Muscle of leg (tissue), 11 donors: Measurements from ENCODE around the gene ARID5A. TPM values are rescaled to one million over a fixed set of nuclear protein-coding genes. Genes with fewer than 3 reads are reported as not detected.

Source experiments
- DNase-seq: peaks from one replicate; pipeline ENCODE4 v3.0.0; 2013
- H3K27ac ChIP-seq: one replicate; pipeline ENCODE4 v1.5.1; 2013; ENCODE audit warnings: mild to moderate bottlenecking, low read length, control low read depth
- H3K27me3 ChIP-seq: one replicate; pipeline ENCODE4 v1.6.1; 2013; ENCODE audit warnings: low read length; ENCODE audit not compliant: control insufficient read depth, insufficient read depth
- H3K36me3 ChIP-seq: one replicate; pipeline ENCODE4 v1.6.1; 2013; ENCODE audit warnings: low read length; ENCODE audit not compliant: control insufficient read depth, insufficient read depth
- H3K4me1 ChIP-seq: one replicate; pipeline ENCODE4 v1.6.1; 2013; ENCODE audit warnings: low read length; ENCODE audit not compliant: control insufficient read depth, insufficient read depth
- H3K4me3 ChIP-seq: one replicate; pipeline ENCODE4 v1.5.1; 2013; ENCODE audit warnings: low read length, control low read depth
- H3K9me3 ChIP-seq: replicated peaks from 2 replicates; pipeline ENCODE4 v1.6.1; 2013; ENCODE audit warnings: low read depth, low read length; ENCODE audit not compliant: control insufficient read depth
- WGBS: methylation state at CpG from one replicate; pipeline ENCODE4 v1.1.5; 2013; ENCODE audit warnings: missing lambda C conversion rate; ENCODE audit not compliant: insufficient coverage; 5-methylcytosine and 5-hydroxymethylcytosine counted together
- polyA plus RNA-seq, 8 donors: library from polyadenylated mRNA; unstranded; fragments of 120-200 nt; gene quantifications; one replicate each; pipeline versions ENCODE4 v1.2.1 to v1.2.3, GENCODE V29; 2013; ENCODE audit warnings: inconsistent platforms in 1 of 8, low replicate concordance in 1 of 8; ENCODE audit not compliant: insufficient read length in 8 of 8, insufficient read depth in 1 of 8
- total RNA-seq: library from RNA; stranded (reverse); fragments of 120-200 nt; gene quantifications from one replicate; pipeline ENCODE4 v1.2.4, GENCODE V29; 2013

Gene ARID5A
- total and polyA plus RNA-seq, 9 donors, result 10.8 to 26.7 (median 22.6) TPM

GRCh38 chr2:96540136-96540535, 3.6 kb downstream of the ARID5A start:
- Histone ChIP-seq H3K9me3 (no peaks in the 10 kb centered on the region), H3K27ac (no peak overlapping the region), H3K27me3 (peaks cover 26% of the 10 kb centered on the region), H3K4me1 (peaks cover 44% of the 10 kb centered on the region), H3K36me3 (peaks cover 8% of the 10 kb centered on the region), H3K4me3 (no peak overlapping the region)
- 0% methylated on average over 1 of the region's 5 CpGs for WGBS
- DNase-seq, result no peak

DNA sequence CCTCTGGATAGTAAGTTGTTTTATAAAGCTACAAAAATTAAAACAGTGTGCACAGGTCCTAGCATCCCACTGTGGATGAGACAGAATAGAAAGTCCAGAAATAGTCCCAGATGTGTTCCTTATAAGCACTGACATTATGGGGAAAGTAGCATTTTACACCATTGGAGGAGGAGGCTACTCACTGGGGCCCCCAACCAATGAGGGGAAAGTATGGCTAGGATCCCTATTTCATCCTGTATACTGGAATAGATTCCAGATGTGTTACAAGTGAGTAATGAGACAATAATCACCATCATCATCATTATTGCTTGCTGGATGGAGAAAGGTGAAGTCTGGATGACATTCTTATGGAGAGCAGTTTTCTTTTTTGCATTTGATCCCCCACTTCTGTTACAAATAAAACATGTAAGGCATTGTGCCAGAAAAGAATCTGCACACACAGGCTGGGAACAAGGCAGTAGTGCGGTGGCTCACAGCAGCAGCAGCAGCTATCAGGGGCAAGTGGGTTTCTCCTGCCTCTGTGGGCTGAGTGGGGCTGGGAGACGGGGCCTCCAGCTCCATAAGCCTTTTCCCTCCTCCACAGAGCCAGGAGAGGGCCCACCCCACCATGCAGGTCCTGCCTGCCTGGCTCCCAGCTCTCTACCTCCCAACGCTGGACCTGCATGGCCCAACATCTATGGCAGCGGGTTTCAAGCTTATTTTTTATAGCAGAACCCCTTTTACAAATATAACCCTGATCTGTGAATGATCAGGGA, 5.0 kb downstream of the ARID5A start:
- 67% methylated on average over 1 of the region's 4 CpGs for WGBS
- H3K9me3 ChIP-seq, result no peaks in the 10 kb centered on the region
- H3K36me3 ChIP-seq, result peaks cover 13% of the 10 kb centered on the region
- peaks cover 26% of the 10 kb centered on the region for H3K27me3 ChIP-seq
- no peak overlapping the region for H3K4me3 ChIP-seq
- DNase-seq, result peak; percentile 68
- peaks cover 31% of the 10 kb centered on the region for H3K4me1 ChIP-seq
- no peak overlapping the region for H3K27ac ChIP-seq

- Histone ChIP-seq H3K27ac (no peak overlapping the region), H3K27me3 (peaks cover 23% of the 10 kb centered on the region), H3K36me3 (peaks cover 17% of the 10 kb centered on the region), H3K9me3 (no peaks in the 10 kb centered on the region), H3K4me1 (peaks cover 28% of the 10 kb centered on the region), H3K4me3 (no peak overlapping the region)
- 68% methylated on average over 7 of the region's 8 CpGs for WGBS
- DNase-seq, result no peak
Observed at GRCh38 chr2:96542357-96542977, 5.9 kb downstream of the ARID5A start.

DNA sequence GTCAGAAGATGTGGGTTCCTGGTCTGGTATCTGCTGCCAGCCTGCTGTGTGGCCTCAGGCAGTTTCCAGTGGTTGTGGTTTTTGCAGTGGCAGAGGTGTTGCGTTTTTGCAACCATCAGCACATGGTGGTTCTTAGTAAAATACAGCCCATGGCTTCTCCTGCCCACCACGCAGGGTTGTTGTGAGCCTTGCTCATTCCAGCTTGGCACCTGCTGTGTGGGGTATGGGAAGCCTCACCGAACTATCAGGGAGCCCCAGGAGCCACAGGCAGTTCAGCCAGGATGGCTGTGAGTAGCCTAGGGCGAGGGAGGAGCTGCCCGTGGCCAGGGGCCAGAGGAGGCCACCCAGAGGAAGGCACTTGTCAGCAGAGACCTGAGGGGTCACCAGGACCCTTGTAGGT, 9.8 kb downstream of the ARID5A start:
- 91% methylated on average over 4 of the region's 5 CpGs for WGBS
- no peaks in the 10 kb centered on the region for H3K27me3 ChIP-seq
- H3K4me3 ChIP-seq, result no peak overlapping the region
- no peak overlapping the region for H3K27ac ChIP-seq
- H3K4me1 ChIP-seq, result no peaks in the 10 kb centered on the region
- DNase-seq, result no peak
- peaks cover 46% of the 10 kb centered on the region for H3K36me3 ChIP-seq
- no peaks in the 10 kb centered on the region for H3K9me3 ChIP-seq

GRCh38 chr2:96546797-96547196, 10.2 kb downstream of the ARID5A start:
- Histone ChIP-seq H3K36me3 (peaks cover 51% of the 10 kb centered on the region), H3K4me1 (no peaks in the 10 kb centered on the region)
- WGBS, result 40% methylated on average over 1 of the region's 8 CpGs

DNA sequence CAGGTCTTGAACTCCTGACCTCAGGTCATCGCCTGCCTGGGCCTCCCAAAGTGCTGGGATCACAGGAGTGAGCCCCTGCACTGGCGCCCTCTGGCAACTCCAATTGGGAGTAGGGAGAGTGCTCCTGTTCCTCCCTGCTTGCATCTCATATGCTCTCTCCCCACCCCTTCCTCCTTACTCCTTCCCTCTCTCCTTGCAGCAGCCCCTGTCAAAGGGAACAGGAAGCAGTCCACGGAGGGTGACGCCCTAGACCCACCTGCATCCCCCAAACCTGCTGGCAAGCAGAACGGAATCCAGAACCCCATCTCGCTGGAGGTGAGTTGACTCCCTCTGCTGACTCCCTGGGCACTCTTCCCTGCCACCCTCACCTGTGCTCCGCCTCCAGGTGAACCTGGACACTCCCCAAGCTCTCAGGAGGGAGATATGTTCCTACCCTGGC, 10.7 kb downstream of the ARID5A start:
- Histone ChIP-seq H3K27me3 (no peaks in the 10 kb centered on the region), H3K27ac (no peak overlapping the region), H3K36me3 (peaks cover 55% of the 10 kb centered on the region), H3K4me3 (no peak overlapping the region), H3K9me3 (no peaks in the 10 kb centered on the region), H3K4me1 (no peaks in the 10 kb centered on the region)
- WGBS, result 72% methylated on average over 4 of the region's 7 CpGs
- DNase-seq, result no peak

More at GRCh38 chr2:96546797-96547196, 10.2 kb downstream of the ARID5A start:
- no peak for DNase-seq
- Histone ChIP-seq H3K4me3 (no peak overlapping the region), H3K27ac (no peak overlapping the region), H3K9me3 (no peaks in the 10 kb centered on the region), H3K27me3 (no peaks in the 10 kb centered on the region)

DNA sequence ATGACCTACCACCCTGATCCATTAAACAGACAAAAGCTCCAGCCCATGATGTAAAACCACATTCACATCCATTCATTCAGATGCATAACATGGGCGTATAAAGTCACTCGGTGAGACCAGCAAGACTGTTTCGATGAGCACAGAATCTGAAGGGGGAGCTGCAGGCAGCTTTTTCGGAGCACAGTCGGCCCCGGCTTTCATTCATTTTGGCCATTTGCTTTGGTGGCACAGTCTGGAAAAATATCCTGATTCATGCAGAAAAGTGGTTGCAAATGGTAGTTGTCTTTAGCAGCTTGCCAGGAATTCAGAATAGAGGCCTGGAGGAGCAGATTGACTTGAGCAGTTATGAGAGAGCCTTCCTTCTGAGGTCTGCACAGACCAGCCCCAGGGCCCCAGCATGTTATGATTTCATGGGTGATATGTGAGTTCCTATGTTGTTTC, 11.2 kb downstream of the ARID5A start:
- peaks cover 58% of the 10 kb centered on the region for H3K36me3 ChIP-seq
- H3K9me3 ChIP-seq, result no peaks in the 10 kb centered on the region
- no peak overlapping the region for H3K27ac ChIP-seq
- no peaks in the 10 kb centered on the region for H3K27me3 ChIP-seq
- WGBS, result 54% methylated on average over 6 of the region's 6 CpGs
- no peak for DNase-seq
- no peaks in the 10 kb centered on the region for H3K4me1 ChIP-seq
- H3K4me3 ChIP-seq, result no peak overlapping the region

GRCh38 chr2:96548558-96549465, 12.3 kb downstream of the ARID5A start:
- no peaks in the 10 kb centered on the region for H3K9me3 ChIP-seq
- peaks cover 54% of the 10 kb centered on the region for H3K36me3 ChIP-seq
- H3K27me3 ChIP-seq, result no peaks in the 10 kb centered on the region
- H3K4me1 ChIP-seq, result no peaks in the 10 kb centered on the region
- WGBS, result 78% methylated on average over 18 of the region's 24 CpGs
- H3K27ac ChIP-seq, result no peak overlapping the region
- no peak for DNase-seq
- no peak overlapping the region for H3K4me3 ChIP-seq

DNA sequence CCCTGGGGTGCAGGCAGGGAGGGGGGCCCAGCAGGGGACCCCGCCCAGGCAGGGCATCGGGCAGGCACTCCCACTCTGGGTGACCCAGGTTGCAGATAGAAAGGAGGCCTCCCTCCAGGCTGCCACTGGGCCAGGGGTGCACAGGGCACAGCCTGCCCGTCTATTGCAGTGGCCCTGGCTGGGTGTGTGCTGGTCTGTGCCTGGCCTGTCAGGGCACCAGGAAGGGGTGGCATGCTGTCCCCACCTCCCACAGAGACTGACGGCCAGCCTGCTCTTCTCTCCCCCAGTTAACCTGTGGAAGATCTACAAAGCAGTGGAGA, 12.9 kb downstream of the ARID5A start:
- no peak for DNase-seq
- no peaks in the 10 kb centered on the region for H3K27me3 ChIP-seq
- H3K36me3 ChIP-seq, result peaks cover 54% of the 10 kb centered on the region
- WGBS, result 84% methylated on average over 2 of the region's 4 CpGs
- H3K4me3 ChIP-seq, result no peak overlapping the region
- no peaks in the 10 kb centered on the region for H3K9me3 ChIP-seq
- peaks cover 4% of the 10 kb centered on the region for H3K4me1 ChIP-seq
- no peak overlapping the region for H3K27ac ChIP-seq
